ENCODE data around the gene SYNE2.

Gene SYNE2

GRCh38 chr14:64225151-64225757 lies 372.4 kb downstream of the SYNE2 start:
- DNase-seq, result no peak

- no peak for DNase-seq
Observed at GRCh38 chr14:64227856-64228255, 375.1 kb downstream of the SYNE2 start.

- no peak for DNase-seq
Observed at GRCh38 chr14:64229489-64229888, 376.7 kb downstream of the SYNE2 start.

DNA sequence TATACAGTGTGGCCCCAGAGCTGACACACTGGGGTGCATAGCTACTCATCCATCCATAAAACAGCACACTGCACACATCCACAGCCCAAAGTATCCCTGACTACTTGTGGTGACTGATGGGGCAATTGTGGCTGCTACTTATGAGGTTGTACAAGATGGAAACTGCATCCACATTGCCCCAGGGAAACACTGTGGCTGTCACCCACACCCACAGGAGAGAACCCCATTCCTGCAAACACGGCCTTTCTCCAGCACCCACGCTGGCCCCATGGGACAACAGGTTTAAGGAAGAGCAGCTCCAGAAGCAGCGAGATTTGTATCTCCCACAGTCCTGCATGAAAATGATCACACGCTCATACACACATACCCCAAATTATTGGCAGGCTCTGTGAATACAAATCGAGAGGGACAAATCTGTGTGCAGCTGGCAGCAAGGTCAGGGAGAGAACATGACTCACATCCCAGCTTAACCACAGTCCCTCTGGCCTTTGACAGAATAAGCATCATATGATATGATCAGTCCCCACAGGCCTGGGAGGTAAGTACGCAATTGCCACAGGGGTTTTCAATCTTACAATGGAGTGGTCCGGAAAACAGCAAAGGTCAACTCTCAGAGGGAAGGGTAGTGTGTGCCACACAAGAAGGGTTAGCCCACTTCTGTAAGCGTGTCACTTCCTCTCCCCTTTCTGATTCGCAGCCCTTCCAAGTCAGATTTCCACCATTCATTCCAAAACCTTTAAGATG lies 379.5 kb downstream of the SYNE2 start:
- DNase-seq, result no peak

GRCh38 chr14:64232944-64233343 lies 380.1 kb downstream of the SYNE2 start:
- DNase-seq, result no peak

- no peak for DNase-seq
Observed at GRCh38 chr14:64233531-64234190, 380.9 kb downstream of the SYNE2 start.

DNA sequence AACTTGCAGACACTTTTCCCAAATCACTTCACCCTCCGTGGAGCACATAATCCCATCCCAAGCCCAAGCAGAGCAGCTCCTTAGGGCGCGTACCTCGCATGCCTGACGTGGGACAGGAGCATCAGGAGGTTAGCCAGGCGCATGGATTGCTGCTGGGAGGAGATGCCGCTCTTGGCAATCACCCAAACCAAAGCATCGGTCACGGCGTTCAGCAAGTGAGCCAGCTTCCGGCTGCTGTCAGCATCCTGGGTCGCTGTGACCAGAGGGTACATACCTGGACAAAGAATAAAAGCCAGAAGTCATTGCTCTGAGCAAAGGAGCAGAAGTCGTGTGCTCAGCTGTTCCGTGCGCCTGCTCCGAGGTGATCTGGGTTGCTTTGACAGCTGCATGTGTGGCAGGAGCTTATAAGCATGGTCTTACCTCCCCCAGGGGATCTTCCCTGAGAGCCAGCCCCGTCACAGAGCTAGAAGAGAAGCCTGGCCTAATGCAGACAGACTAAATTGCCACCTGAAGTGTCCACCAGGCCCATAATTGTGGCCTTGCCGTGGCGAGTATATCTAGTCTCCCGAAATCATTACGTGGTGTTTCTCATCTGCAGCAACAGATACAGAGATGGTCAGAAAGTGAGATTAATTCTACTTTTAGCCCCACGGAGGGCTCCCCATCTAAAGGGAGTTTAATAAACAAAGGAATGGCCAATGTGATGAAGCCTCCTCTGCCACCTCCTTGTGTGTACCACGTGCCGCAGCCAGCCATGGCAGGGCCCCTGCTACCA lies 382.3 kb downstream of the SYNE2 start:
- no peak for DNase-seq

DNA sequence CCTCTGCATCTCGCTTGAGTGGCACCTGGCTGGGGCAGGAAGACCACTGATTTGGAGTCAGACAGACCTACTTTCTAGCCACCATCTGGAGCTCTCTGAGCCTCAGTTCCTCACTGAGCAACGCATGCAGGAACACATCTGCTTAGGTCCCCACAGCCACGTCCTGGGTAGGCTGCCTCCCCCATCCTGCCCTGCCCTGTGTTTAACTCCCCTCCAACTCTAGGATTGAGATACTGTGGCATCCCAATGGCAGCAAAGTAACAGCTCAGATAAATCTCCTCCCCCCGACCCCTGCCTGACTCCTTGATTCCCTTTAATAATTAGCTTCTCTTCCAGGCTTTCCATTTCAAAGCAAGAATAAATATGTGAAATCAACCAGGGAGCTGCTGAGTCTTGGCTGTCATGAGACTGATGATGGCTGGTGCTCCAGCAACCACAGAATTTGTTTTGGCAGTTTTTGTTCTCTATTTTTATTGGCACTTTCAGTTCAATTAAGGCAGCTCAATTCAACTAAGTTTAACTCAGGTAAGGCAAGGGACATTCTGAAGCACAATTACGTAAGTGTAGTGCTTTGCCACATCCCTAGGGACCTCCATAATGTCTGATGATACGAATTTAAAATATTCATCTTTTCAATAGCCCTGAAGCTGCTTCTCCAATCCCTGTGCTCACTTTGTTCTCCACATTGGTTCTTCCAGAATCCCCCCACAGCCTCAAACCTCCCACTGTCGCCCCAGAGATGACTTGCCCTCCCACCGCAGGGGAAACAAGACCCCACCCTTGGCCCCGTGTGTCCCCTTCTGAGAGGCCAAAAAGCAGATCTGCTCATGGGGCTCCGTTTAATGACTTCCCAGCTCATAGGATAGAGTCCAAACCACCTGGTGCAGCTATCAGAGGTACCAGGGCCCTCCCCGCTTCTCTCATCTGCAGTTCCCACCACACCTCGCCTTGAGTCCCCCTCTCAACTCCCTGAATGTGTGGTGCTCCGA lies 383.1 kb downstream of the SYNE2 start:
- no peak for DNase-seq

DNA sequence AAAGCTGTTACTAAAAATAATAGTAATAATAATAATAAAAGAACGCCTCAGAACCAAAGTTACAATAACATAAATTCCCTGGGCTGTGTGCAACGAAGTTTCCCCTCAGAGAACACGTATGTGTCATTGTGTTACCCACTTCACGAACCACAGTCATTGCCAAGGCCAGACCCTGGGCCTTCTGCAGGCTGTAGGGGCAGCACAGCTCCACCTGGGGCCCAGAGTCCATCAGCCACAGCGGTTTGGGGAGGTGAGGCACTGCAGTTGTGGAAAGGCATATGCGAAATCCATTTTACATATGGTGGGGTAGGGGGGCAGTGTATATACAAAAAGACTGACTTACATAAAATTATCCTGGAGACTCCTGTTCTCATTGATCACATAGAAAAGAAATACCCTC lies 385.2 kb downstream of the SYNE2 start:
- DNase-seq, result no peak

DNA sequence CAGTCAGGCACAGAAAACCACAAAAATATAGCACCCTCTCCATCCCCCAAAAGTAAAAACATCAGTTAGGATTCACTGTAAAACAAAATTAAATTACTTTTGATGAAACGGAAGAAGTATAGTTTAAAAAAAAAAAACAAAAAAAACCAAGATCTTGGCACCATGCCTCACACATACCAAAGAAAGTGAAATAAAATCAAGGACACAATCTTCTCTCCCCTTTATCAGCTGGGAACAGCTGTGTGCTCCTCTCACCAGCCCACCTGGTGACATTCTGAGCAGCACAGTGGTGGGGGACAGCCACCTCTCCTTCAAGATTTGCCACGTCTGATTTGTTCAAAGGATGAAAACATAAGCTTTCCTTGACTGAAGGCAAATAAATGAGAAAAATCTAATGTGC lies 385.8 kb downstream of the SYNE2 start:
- no peak for DNase-seq

DNA sequence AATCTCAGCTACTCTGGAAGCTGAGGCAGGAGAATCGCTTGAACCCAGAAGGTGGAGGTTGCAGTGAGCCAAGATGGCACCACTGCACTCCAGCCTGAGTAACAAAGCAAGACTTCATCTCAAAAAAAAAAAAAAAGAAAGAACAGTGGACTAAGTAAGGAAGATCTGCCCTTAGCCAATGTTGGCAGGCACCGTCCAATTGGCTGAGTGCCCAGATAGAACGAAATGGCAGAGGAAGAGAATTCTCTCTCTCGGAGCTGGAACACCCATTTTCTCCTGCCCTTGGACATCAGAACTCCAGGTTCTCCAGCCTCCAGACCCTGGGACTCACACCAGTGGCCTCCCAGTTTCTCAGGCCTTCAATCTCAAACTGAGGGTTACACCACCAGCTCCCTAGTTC lies 391.5 kb downstream of the SYNE2 start:
- DNase-seq, result no peak

DNA sequence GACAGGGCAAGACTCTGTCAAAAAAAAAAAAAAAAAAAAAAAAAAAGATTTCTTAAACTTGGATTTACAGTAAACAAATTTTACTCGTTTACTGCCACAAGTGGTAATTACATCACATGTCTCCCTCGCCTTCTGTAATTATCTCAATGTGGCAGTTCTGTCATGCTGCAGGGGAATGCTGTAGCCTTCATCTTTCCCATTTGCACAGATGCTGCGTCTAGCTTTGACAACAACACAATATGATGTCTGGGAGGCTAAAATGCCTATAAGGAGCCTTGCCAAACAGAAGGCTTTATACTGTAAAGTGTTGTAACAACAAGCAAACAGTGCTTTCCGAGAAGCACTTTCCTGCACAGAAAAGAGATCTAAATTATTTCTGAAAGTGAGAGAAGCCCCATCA lies 392.7 kb downstream of the SYNE2 start:
- DNase-seq, result no peak

DNA sequence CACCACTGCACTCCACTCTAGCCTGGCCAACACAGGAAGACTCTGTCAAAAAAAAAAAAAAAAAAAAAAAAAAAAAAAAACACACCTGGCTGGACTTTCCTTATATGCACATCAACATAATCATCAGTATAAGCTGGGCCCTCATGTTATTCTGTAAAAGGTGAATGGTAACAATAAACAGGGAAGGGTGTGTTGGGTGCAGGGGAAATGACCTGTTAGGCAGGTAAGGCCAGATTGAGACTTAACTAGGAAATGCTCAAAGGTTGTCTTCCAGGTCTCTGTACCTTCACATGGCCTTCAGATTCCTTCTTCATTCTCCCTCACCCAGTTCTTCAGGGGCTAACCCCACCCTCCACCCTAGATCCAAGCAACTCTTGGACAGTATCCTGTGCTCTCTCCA lies 393.9 kb downstream of the SYNE2 start:
- DNase-seq, result no peak

- DNase-seq, result no peak
Observed at GRCh38 chr14:64247195-64247594, 394.4 kb downstream of the SYNE2 start.

DNA sequence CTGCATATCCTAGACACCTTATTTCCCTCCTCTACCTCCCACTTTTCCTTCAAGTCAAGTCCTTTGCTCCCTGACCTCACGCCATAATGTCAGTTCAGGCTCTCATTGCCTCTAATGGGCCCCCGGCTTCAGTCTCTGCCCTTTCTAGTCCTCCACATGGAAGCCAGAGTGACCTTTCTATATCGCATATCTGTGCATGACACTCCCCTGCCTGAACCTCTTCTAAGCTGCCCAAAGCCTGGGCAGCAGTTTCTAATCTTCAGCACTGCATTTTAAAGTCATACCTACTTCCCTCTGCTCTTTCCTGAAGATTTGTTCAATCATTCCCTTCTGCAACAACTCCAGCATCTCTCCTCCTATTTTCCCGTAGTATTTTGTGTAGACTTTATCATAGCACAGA lies 395.9 kb downstream of the SYNE2 start:
- no peak for DNase-seq

DNA sequence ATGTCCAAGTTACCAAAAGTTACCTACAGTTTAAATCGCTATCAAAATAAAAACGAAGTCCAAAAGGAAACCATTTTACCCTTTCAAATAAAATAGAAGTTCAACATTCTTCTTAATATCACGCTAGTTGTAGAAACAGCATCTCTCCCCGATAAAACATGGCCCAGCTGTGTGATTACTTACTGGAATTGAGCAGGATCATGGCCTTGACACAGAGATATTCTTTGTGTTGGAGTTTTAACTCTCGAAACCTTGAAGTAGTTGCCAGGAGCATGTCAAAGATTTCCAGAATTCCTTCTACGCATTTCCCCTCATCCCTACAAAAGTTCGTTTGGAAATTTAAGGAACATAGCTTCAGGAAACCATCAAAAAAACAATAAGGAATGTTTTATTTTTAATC lies 396.6 kb downstream of the SYNE2 start:
- no peak for DNase-seq

DNA sequence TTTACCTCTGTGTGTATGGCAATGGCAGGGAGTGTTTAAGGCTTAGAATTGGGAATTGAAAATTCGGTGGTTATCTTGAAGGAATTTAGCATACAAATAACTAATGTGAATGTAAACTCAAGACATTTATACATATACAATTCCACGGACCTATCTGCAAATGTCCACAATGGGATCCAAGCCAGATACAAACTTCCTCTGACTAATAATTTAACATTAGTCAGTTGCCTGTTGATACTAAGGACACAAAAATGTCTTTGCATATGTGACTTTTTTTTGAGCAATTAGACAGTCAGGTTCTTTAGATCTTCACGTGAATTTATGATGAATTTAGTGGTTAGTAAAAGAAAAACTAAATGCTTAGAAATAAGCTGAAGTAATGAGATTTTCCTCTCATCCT lies 400.9 kb downstream of the SYNE2 start:
- DNase-seq, result no peak

GRCh38 chr14:64255756-64256155 lies 403.0 kb downstream of the SYNE2 start:
- DNase-seq, result no peak

DNA sequence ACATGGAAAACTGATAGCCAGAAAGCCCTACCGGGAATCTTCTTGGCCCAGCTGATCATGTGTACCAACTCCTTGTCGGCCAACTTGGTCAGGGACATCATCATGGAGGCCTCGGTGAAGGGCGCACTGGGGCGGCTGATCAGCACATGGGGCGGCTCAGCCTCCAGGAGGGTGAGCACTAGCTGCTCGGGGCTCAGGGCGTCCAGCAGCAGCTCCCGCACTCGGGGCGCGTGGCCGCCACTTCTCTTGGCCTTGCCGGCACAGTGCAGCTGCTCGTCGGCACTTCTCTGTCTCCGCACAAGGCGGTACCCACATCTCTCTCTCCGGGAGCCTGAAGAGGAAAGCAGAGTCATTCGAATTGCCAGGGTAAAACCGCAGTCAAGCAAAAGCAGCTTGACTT lies 407.6 kb downstream of the SYNE2 start:
- DNase-seq, result no peak

DNA sequence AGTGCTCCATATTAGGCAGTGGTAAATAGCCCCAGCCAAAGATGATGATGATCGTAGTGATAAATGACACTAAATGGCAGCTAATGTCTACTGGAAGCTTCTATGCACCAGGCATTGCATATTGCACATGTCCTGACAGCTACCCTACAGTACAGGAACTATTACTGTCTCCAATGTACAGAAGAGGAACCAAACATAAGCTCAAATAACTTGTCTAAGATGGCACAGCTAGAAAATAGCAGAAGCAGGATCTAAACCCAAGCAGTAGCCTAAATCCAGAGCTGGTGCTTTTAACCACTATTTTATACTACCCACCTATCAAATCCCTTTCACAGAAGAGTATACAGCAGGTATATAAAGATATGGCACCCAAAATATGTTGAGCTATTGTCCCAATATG lies 412.4 kb downstream of the SYNE2 start:
- no peak for DNase-seq

- peak; percentile 14 for DNase-seq
Observed at GRCh38 chr14:64266239-64266638, 413.4 kb downstream of the SYNE2 start.

- DNase-seq, result no peak
Observed at GRCh38 chr14:64272019-64272418, 419.2 kb downstream of the SYNE2 start.

Data from RPMI8226 (cell line).